ENCODE data around the gene C1orf185.
"Not testable (repeated sequence)": the region's sequence is repeated elsewhere in the genome, so short reads cannot be mapped to it uniquely, and the experiment has no call there.

Gene C1orf185

GRCh38 chr1:51101976-51102375 lies at the start of gene C1orf185:
Gene C1orf185, plus strand, starts transcription at chr1:51102228. Its CDS starts 6 bp downstream, at chr1:51102234.
- no peak for DNase-seq

- no peak for DNase-seq
Measured at GRCh38 chr1:51058858-51059257, 43.2 kb upstream of the C1orf185 start.

- no peak for DNase-seq
Measured at GRCh38 chr1:51061231-51061918, 40.7 kb upstream of the C1orf185 start.

- no peak for DNase-seq
Measured at GRCh38 chr1:51063121-51063520, 38.9 kb upstream of the C1orf185 start.

- DNase-seq = no peak
Measured at GRCh38 chr1:51070011-51070410, 32.0 kb upstream of the C1orf185 start.

GRCh38 chr1:51070640-51071039 lies 31.4 kb upstream of the C1orf185 start:
- no peak for DNase-seq

GRCh38 chr1:51071291-51072042 lies 30.6 kb upstream of the C1orf185 start:
- DNase-seq = no peak

GRCh38 chr1:51072043-51072439 lies 30.0 kb upstream of the C1orf185 start:
- no peak for DNase-seq

GRCh38 chr1:51072651-51073050 lies 29.4 kb upstream of the C1orf185 start:
- DNase-seq = no peak

- DNase-seq = no peak
Measured at GRCh38 chr1:51073456-51073855, 28.6 kb upstream of the C1orf185 start.

GRCh38 chr1:51086496-51087271 lies 15.3 kb upstream of the C1orf185 start:
- no peak for DNase-seq

GRCh38 chr1:51088474-51088873 lies 13.6 kb upstream of the C1orf185 start:
- no peak for DNase-seq

GRCh38 chr1:51093581-51093980 lies 8.4 kb upstream of the C1orf185 start:
- no peak for DNase-seq

GRCh38 chr1:51097171-51097570 lies 4.9 kb upstream of the C1orf185 start:
- DNase-seq = no peak

GRCh38 chr1:51100264-51100880 lies 1.7 kb upstream of the C1orf185 start:
- no peak for DNase-seq

- no peak for DNase-seq
Measured at GRCh38 chr1:51114137-51114536, 12.1 kb downstream of the C1orf185 start.

GRCh38 chr1:51115714-51116404 lies 13.8 kb downstream of the C1orf185 start:
- no peak for DNase-seq

GRCh38 chr1:51119331-51119730 lies 17.3 kb downstream of the C1orf185 start:
- DNase-seq = no peak

GRCh38 chr1:51120629-51121028 lies 18.6 kb downstream of the C1orf185 start:
- no peak for DNase-seq

GRCh38 chr1:51127152-51127551 lies 25.1 kb downstream of the C1orf185 start:
- not testable (repeated sequence) for DNase-seq

- no peak for DNase-seq
Measured at GRCh38 chr1:51131185-51131584, 29.2 kb downstream of the C1orf185 start.

- DNase-seq = no peak
Measured at GRCh38 chr1:51133045-51133444, 31.0 kb downstream of the C1orf185 start.

- not testable (repeated sequence) for DNase-seq
Measured at GRCh38 chr1:51137696-51138095, 35.7 kb downstream of the C1orf185 start.
